Measurements from ENCODE around the gene USP17L19. TPM values are rescaled to one million over a fixed set of nuclear protein-coding genes. Genes with fewer than 3 reads are reported as not detected.

Gene USP17L19
- total RNA-seq, 1 donor from 2014 or later: not detected

Other genes with a start within 250 kb of the USP17L19 start
- gene FAM90A26, start 83.0 kb upstream of the USP17L19 start, total RNA-seq: not detected
- gene USP17L10, start 42.7 kb upstream of the USP17L19 start, total RNA-seq: not detected
- not detected for gene USP17L11, start 38.0 kb upstream of the USP17L19 start, total RNA-seq
- gene USP17L12, start 33.2 kb upstream of the USP17L19 start, total RNA-seq: not detected
- gene USP17L13, start 28.5 kb upstream of the USP17L19 start, total RNA-seq: not detected
- not detected for gene USP17L15, start 19.0 kb upstream of the USP17L19 start, total RNA-seq
- not detected for gene USP17L17, start 9.5 kb upstream of the USP17L19 start, total RNA-seq
- gene USP17L18, start 4.7 kb upstream of the USP17L19 start, total RNA-seq: not detected
- gene USP17L20, start 4.7 kb downstream of the USP17L19 start, total RNA-seq: not detected
- gene USP17L21, start 9.5 kb downstream of the USP17L19 start, total RNA-seq: not detected
- not detected for gene USP17L22, start 14.2 kb downstream of the USP17L19 start, total RNA-seq
- not detected for gene USP17L24, start 71.8 kb downstream of the USP17L19 start, total RNA-seq
- not detected for gene USP17L25, start 76.5 kb downstream of the USP17L19 start, total RNA-seq
- not detected for gene USP17L26, start 81.3 kb downstream of the USP17L19 start, total RNA-seq
- gene USP17L5, start 86.0 kb downstream of the USP17L19 start, total RNA-seq: not detected
- not detected for gene USP17L27, start 90.8 kb downstream of the USP17L19 start, total RNA-seq
- not detected for gene USP17L28, start 95.5 kb downstream of the USP17L19 start, total RNA-seq
- not detected for gene USP17L29, start 100.3 kb downstream of the USP17L19 start, total RNA-seq
- gene USP17L30, start 109.8 kb downstream of the USP17L19 start, total RNA-seq: not detected
- gene DEFB131A, start 191.0 kb downstream of the USP17L19 start, total RNA-seq: not detected